HepG2 (cell line): ENCODE measurements around the gene SERINC5. TPM values are rescaled to one million over a fixed set of nuclear protein-coding genes. Genes with fewer than 3 reads are reported as not detected.

Experiments
- FOSL1 ChIP-seq: sonication (generic); formaldehyde crosslinking; IDR thresholded peaks from 2 replicates; pipeline ENCODE4 v1.9.0; 2021; ENCODE audit warnings: missing genetic modification reagents, borderline replicate concordance
- KMT2B ChIP-seq: IDR thresholded peaks from 2 replicates; pipeline ENCODE4 v1.6.1; 2016; ENCODE audit warnings: missing genetic modification reagents, missing compliant biosample characterization
- MED8 ChIP-seq: sonication (generic); formaldehyde crosslinking; IDR thresholded peaks from 2 replicates; pipeline ENCODE4 v1.8.1; 2023; ENCODE audit warnings: mild to moderate bottlenecking, missing genetic modification reagents; ENCODE audit not compliant: insufficient replicate concordance
- MLX ChIP-seq: IDR thresholded peaks from 2 replicates; pipeline ENCODE4 v1.6.1; 2016
- NCOR1 ChIP-seq: fragments of 200-600 bp; sonication (generic); IDR thresholded peaks from 2 replicates; pipeline ENCODE4 v1.7.0; 2017; ENCODE audit warnings: antibody characterized with exemption, low read length, borderline replicate concordance
- PHB2 ChIP-seq: fragments of 450-650 bp; IDR thresholded peaks from 2 replicates; pipeline ENCODE4 v1.6.1; 2018; ENCODE audit not compliant: partially characterized antibody
- SIX1 ChIP-seq: sonication (generic); formaldehyde crosslinking; IDR thresholded peaks from 2 replicates; pipeline ENCODE4 v1.4.0; 2020; ENCODE audit warnings: missing genetic modification reagents, borderline replicate concordance
- SP140L ChIP-seq: sonication (generic); formaldehyde crosslinking; IDR thresholded peaks from 2 replicates; pipeline ENCODE4 v1.4.0; 2020; ENCODE audit warnings: missing genetic modification reagents, borderline replicate concordance
- ZNF207 ChIP-seq: fragments of 450-650 bp; IDR thresholded peaks from 2 replicates; pipeline ENCODE4 v1.6.1; 2016; ENCODE audit warnings: antibody characterized with exemption, borderline replicate concordance
- ZNF235 ChIP-seq: sonication (generic); formaldehyde crosslinking; IDR thresholded peaks from 2 replicates; pipeline ENCODE4 v1.8.1; 2023; ENCODE audit warnings: mild to moderate bottlenecking, missing genetic modification reagents, borderline replicate concordance
- ZNF260 ChIP-seq: sonication (generic); formaldehyde crosslinking; IDR thresholded peaks from 2 replicates; pipeline ENCODE4 v1.4.0; 2020; ENCODE audit warnings: missing genetic modification reagents, low read depth, mild to moderate bottlenecking, borderline replicate concordance
- ZNF484 ChIP-seq: sonication (generic); formaldehyde crosslinking; IDR thresholded peaks from 2 replicates; pipeline ENCODE4 v1.5.1; 2020; ENCODE audit warnings: mild to moderate bottlenecking, low read depth, missing genetic modification reagents, borderline replicate concordance
- ZNF550 ChIP-seq: sonication (generic); formaldehyde crosslinking; IDR thresholded peaks from 2 replicates; pipeline ENCODE4 v1.4.0; 2020; ENCODE audit warnings: mild to moderate bottlenecking, missing genetic modification reagents, borderline replicate concordance
- ZNF609 ChIP-seq: sonication (generic); formaldehyde crosslinking; IDR thresholded peaks from 2 replicates; pipeline ENCODE4 v1.4.0; 2020; ENCODE audit warnings: mild to moderate bottlenecking, missing genetic modification reagents, borderline replicate concordance
- ZNF740 ChIP-seq: sonication (generic); formaldehyde crosslinking; IDR thresholded peaks from 2 replicates; pipeline ENCODE4 v1.4.0; 2020; ENCODE audit warnings: missing genetic modification reagents
- ZSCAN9 ChIP-seq: IDR thresholded peaks from 2 replicates; pipeline ENCODE4 v1.6.1; 2016; ENCODE audit warnings: borderline replicate concordance
- polyA plus RNA-seq, 8 experiments: library from polyadenylated mRNA; depleted of rRNA in 3 of 8; stranded (reverse) in 7 of 8; unstranded in 1 of 8; fragments of >200 nt; fragmentation: Illumina TruSeq in 4 of 8; extraction: Trizol in 4 of 8; gene quantifications; 2 replicates each; pipeline versions ENCODE4 v1.2.1 to v1.2.3, GENCODE V29; 2011 to 2016; ENCODE audit warnings: low read depth in 4 of 8, missing spikeins in 1 of 8, mixed read lengths in 1 of 8; ENCODE audit not compliant: insufficient read depth in 1 of 8
- total RNA-seq, 5 experiments: library from RNA; depleted of rRNA; stranded (reverse); fragments of >200 nt; fragmentation: Illumina TruSeq; extraction: Trizol; gene quantifications; 2 replicates each; pipeline ENCODE4 v1.2.3, GENCODE V29; 2016; ENCODE audit warnings: low read depth in 1 of 5
- TF ChIP-seq, protein P1 (sequence below): sonication (generic); formaldehyde crosslinking; IDR thresholded peaks from 2 replicates; pipeline ENCODE4 v1.5.1; 2020; ENCODE audit warnings: missing genetic modification reagents, mild to moderate bottlenecking, borderline replicate concordance
- TF ChIP-seq, protein P2 (sequence below): sonication (generic); formaldehyde crosslinking; IDR thresholded peaks from 2 replicates; pipeline ENCODE4 v1.9.0; 2021; ENCODE audit warnings: missing genetic modification reagents, borderline replicate concordance
- TF ChIP-seq, protein P3 (sequence below): sonication (generic); formaldehyde crosslinking; IDR thresholded peaks from 2 replicates; pipeline ENCODE4 v1.5.1; 2020; ENCODE audit warnings: missing genetic modification reagents, mild to moderate bottlenecking, borderline replicate concordance

Gene SERINC5
- total and polyA plus RNA-seq, 2 of the 13 experiments (the other 11 are each of a cell fraction or from before 2014, with no cell fraction given), result 17.3 to 22.8 TPM

- TF ChIP-seq ZNF609 (CRISPR knock-in tag), result peak; percentile 71; the same call in 1 of the 2 replicates
- TF ChIP-seq MLX (CRISPR knock-in tag), result 0 out of 2 replicates have a peak, but pooled peaks have one; percentile 14
- no peak for TF ChIP-seq ZNF740 (CRISPR knock-in tag)
- no peak for TF ChIP-seq ZNF207
- TF ChIP-seq ZSCAN9 (CRISPR knock-in tag), result peak; percentile 66; the same call in 1 of the 2 replicates
- TF ChIP-seq ZNF484 (CRISPR knock-in tag), result no peak
- TF ChIP-seq SIX1 (CRISPR knock-in tag), result peak; percentile 58; the same call in 1 of the 2 replicates
- TF ChIP-seq, protein P1, sequence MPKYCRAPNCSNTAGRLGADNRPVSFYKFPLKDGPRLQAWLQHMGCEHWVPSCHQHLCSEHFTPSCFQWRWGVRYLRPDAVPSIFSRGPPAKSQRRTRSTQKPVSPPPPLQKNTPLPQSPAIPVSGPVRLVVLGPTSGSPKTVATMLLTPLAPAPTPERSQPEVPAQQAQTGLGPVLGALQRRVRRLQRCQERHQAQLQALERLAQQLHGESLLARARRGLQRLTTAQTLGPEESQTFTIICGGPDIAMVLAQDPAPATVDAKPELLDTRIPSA (CRISPR knock-in tag), result no peak
- TF ChIP-seq, protein P2, sequence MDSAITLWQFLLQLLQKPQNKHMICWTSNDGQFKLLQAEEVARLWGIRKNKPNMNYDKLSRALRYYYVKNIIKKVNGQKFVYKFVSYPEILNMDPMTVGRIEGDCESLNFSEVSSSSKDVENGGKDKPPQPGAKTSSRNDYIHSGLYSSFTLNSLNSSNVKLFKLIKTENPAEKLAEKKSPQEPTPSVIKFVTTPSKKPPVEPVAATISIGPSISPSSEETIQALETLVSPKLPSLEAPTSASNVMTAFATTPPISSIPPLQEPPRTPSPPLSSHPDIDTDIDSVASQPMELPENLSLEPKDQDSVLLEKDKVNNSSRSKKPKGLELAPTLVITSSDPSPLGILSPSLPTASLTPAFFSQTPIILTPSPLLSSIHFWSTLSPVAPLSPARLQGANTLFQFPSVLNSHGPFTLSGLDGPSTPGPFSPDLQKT (CRISPR knock-in tag), result no peak
- TF ChIP-seq, protein P3, sequence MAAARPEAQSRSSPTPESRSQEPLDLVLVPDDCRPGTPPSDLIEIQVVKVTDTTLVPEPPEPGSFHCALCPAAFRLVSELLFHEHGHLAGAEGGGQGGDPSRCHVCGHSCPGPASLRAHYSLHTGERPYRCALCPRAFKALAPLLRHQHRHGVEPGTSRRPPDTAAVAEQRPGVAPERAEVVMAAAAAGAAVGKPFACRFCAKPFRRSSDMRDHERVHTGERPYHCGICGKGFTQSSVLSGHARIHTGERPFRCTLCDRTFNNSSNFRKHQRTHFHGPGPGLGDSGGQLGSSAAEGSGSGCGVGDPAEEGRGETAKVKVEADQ (CRISPR knock-in tag), result peak; percentile 44; the same call in 1 of the 2 replicates
- no peak for TF ChIP-seq FOSL1 (CRISPR knock-in tag)
- no peak for TF ChIP-seq ZNF550 (CRISPR knock-in tag)
- TF ChIP-seq KMT2B (CRISPR knock-in tag), result 0 out of 2 replicates have a peak, but pooled peaks have one; percentile 37
- TF ChIP-seq MED8 (CRISPR knock-in tag), result peak; percentile 74
- 0 out of 2 replicates have a peak, but pooled peaks have one; percentile 41 for TF ChIP-seq ZNF235 (CRISPR knock-in tag)
- TF ChIP-seq PHB2, result no peak
- TF ChIP-seq ZNF260 (CRISPR knock-in tag), result no peak
- TF ChIP-seq NCOR1, result peak; percentile 92
- 0 out of 2 replicates have a peak, but pooled peaks have one; percentile 62 for TF ChIP-seq SP140L (CRISPR knock-in tag)
Observed at GRCh38 chr5:80184235-80185023, 71.4 kb downstream of the SERINC5 start (continued).
